Measurements from ENCODE around the gene TPPP2. TPM values are rescaled to one million over a fixed set of nuclear protein-coding genes. Genes with fewer than 3 reads are reported as not detected.

The TPPP2 gene
- total RNA-seq, 2 experiments from 2014 or later = not detected

- Histone ChIP-seq H3K27ac (ENCODE audit: low read depth, low read length, poor library complexity, severe bottlenecking) (no peak overlapping the region), H3K36me3 (ENCODE audit: insufficient read depth, low read length) (no peaks in the 10 kb centered on the region), H3K4me3 (ENCODE audit: low read depth, low read length, poor library complexity, severe bottlenecking) (no peak overlapping the region), H4K20me1 (ENCODE audit: insufficient read depth, low read length) (no peaks in the 10 kb centered on the region), H3K79me2 (ENCODE audit: insufficient read depth, low read depth, low read length) (no peaks in the 10 kb centered on the region), H3K9me2 (ENCODE audit: insufficient read depth, low read length) (no peaks in the 10 kb centered on the region), H3K4me2 (ENCODE audit: low read length) (no peak overlapping the region), H3K4me1 (ENCODE audit: insufficient read depth, low read length, poor library complexity, severe bottlenecking) (peaks cover 20% of the 10 kb centered on the region), H2AFZ (ENCODE audit: low read length) (no peak overlapping the region), H3K9me3 (ENCODE audit: low read length) (no peaks in the 10 kb centered on the region)
- ChIA-PET POLR2A (no interaction called here), CTCF (ENCODE audit: unreplicated experiment) (no interaction called here)
- no peak for DNase-seq (ENCODE audit: low spot score)
- no TSS peak for BruUV-seq (replicated peaks)
- TF ChIP-seq CTCF (conservative IDR thresholded peaks at IDR 0.05; ENCODE audit: low read length) (no peak), EZH2phosphoT487 (IDR thresholded peaks at IDR 0.05; ENCODE audit: borderline replicate concordance, low read depth, low read length) (no peak)
- intact Hi-C loops (cut with micrococcal nuclease; ENCODE audit: unreplicated experiment) = no loop called here
Observed at GRCh38 chr14:21075719-21076437, 45.9 kb downstream of the TPPP2 start.

- no TSS peak for BruUV-seq (replicated peaks)
- no peak for DNase-seq (ENCODE audit: low spot score)
- TF ChIP-seq EZH2phosphoT487 (IDR thresholded peaks at IDR 0.05; ENCODE audit: borderline replicate concordance, low read depth, low read length) = no peak
- no peak for TF ChIP-seq CTCF (conservative IDR thresholded peaks at IDR 0.05; ENCODE audit: low read length)
- Histone ChIP-seq H3K9me2 (ENCODE audit: insufficient read depth, low read length) (no peaks in the 10 kb centered on the region), H3K9me3 (ENCODE audit: low read length) (no peaks in the 10 kb centered on the region), H3K4me3 (ENCODE audit: low read depth, low read length, poor library complexity, severe bottlenecking) (no peak overlapping the region), H4K20me1 (ENCODE audit: insufficient read depth, low read length) (no peaks in the 10 kb centered on the region), H3K79me2 (ENCODE audit: insufficient read depth, low read depth, low read length) (no peaks in the 10 kb centered on the region), H3K27ac (ENCODE audit: low read depth, low read length, poor library complexity, severe bottlenecking) (no peak overlapping the region), H2AFZ (ENCODE audit: low read length) (no peak overlapping the region), H3K4me2 (ENCODE audit: low read length) (no peak overlapping the region), H3K36me3 (ENCODE audit: insufficient read depth, low read length) (no peaks in the 10 kb centered on the region), H3K4me1 (ENCODE audit: insufficient read depth, low read length, poor library complexity, severe bottlenecking) (peaks cover 3% of the 10 kb centered on the region)
- ChIA-PET POLR2A (no interaction called here), CTCF (ENCODE audit: unreplicated experiment) (interaction anchor here (1.1 kb wide), 1 partner anchor 22 kb away, joined by 3 read pairs; no protein-coding TSS in a partner anchor)
- intact Hi-C loops (cut with micrococcal nuclease; ENCODE audit: unreplicated experiment) = no loop called here
Observed at GRCh38 chr14:21077672-21078071, 47.7 kb downstream of the TPPP2 start.

GRCh38 chr14:21078287-21078686, 48.3 kb downstream of the TPPP2 start:
- Histone ChIP-seq H3K4me1 (ENCODE audit: insufficient read depth, low read length, poor library complexity, severe bottlenecking) (no peaks in the 10 kb centered on the region), H3K9me3 (ENCODE audit: low read length) (no peaks in the 10 kb centered on the region), H2AFZ (ENCODE audit: low read length) (no peak overlapping the region), H3K36me3 (ENCODE audit: insufficient read depth, low read length) (no peaks in the 10 kb centered on the region), H4K20me1 (ENCODE audit: insufficient read depth, low read length) (no peaks in the 10 kb centered on the region), H3K4me3 (ENCODE audit: low read depth, low read length, poor library complexity, severe bottlenecking) (no peak overlapping the region), H3K27ac (ENCODE audit: low read depth, low read length, poor library complexity, severe bottlenecking) (no peak overlapping the region), H3K9me2 (ENCODE audit: insufficient read depth, low read length) (no peaks in the 10 kb centered on the region), H3K4me2 (ENCODE audit: low read length) (no peak overlapping the region), H3K79me2 (ENCODE audit: insufficient read depth, low read depth, low read length) (no peaks in the 10 kb centered on the region)
- ChIA-PET POLR2A (no interaction called here), CTCF (ENCODE audit: unreplicated experiment) (interaction anchor here (1.1 kb wide), 1 partner anchor 21 kb away, joined by 3 read pairs; no protein-coding TSS in a partner anchor)
- TF ChIP-seq CTCF (conservative IDR thresholded peaks at IDR 0.05; ENCODE audit: low read length) (no peak), EZH2phosphoT487 (IDR thresholded peaks at IDR 0.05; ENCODE audit: borderline replicate concordance, low read depth, low read length) (no peak)
- DNase-seq (ENCODE audit: low spot score) = no peak
- BruUV-seq (replicated peaks) = no TSS peak
- intact Hi-C loops (cut with micrococcal nuclease; ENCODE audit: unreplicated experiment) = no loop called here
